Motor neuron (in vitro differentiated cells): ENCODE data around the gene TGM2. TPM values are rescaled to one million over a fixed set of nuclear protein-coding genes. Genes with fewer than 3 reads are reported as not detected.

Experiments used
- ATAC-seq, 8 experiments: fragments of 200-7000 bp; cut with Tn5 transposase; replicated peaks in 6 of 8; 2 replicates each; pipeline ENCODE4 v1.8.0; 2021; ENCODE audit warnings: mild to moderate bottlenecking in 8 of 8, moderate library complexity in 8 of 8
- H3K27ac ChIP-seq, 2 donors: fragments of 250-450 bp; sonication (Bioruptor Pico); 2 replicates each; pipeline ENCODE4 v1.9.0; 2021; ENCODE audit warnings: antibody characterized with exemption in 2 of 2, mild to moderate bottlenecking in 2 of 2, moderate library complexity in 1 of 2
- H3K4me1 ChIP-seq, 2 donors: fragments of 250-450 bp; sonication (Bioruptor Pico); replicated peaks in 1 of 2; 2 replicates each; pipeline ENCODE4 v1.6.1; 2021; ENCODE audit warnings: antibody characterized with exemption in 2 of 2, mild to moderate bottlenecking in 2 of 2, moderate library complexity in 1 of 2
- H3K4me3 ChIP-seq, 5 donors: fragments of 250-450 bp; sonication (Bioruptor Pico); 2 replicates each; pipeline ENCODE4 v1.9.0; 2021; ENCODE audit warnings: antibody characterized with exemption in 5 of 5, mild to moderate bottlenecking in 5 of 5, moderate library complexity in 4 of 5
- WGBS, 10 experiments: fragments of 450-650 bp; shearing (Covaris generic); methylation state at CpG; one replicate each; pipeline ENCODE4 v1.0.0; 2022; 5-methylcytosine and 5-hydroxymethylcytosine counted together
- in situ Hi-C, 9 experiments: fragments of 400-800 bp; cut with MboI; loops; one replicate each; pipeline ENCODE4 v1.15.0; 2021; ENCODE audit warnings: low sequenced_read_pairs in 9 of 9, low pct_unique_long_range_greater_than_20kb in 2 of 9; ENCODE audit not compliant: unreplicated experiment in 9 of 9
- total RNA-seq, 8 experiments: library from RNA; unstranded; fragments of 300-600 nt; gene quantifications; 2 replicates each; pipeline versions ENCODE4 v1.2.3 to v1.2.4, GENCODE V29; 2022

Gene TGM2
- total RNA-seq, 8 experiments from 2014 or later, result 0.05 to 7.1 (median 0.68) TPM

GRCh38 chr20:38150335-38151170 lies 14.5 kb downstream of the TGM2 start:
- ATAC-seq, result no peak
- in situ Hi-C loops, result no loop called here
- Histone ChIP-seq H3K4me1 (peaks cover 19 to 26% of the 10 kb centered on the region in 2 donors), H3K27ac (no peak overlapping the region), H3K4me3 (no peak overlapping the region)
- WGBS, 10 experiments, result 60 to 100% (median 100%) methylated on average over 1 to 4 of the region's 8 CpGs; no CpG with 5 or more reads in 5 of the 10 experiments

GRCh38 chr20:38148328-38149102 lies 16.6 kb downstream of the TGM2 start:
- peaks cover 14 to 27% of the 10 kb centered on the region in 2 donors for H3K4me1 ChIP-seq
- WGBS, 10 experiments, result 70 to 94% (median 90%) methylated on average over 2 to 4 of the region's 9 CpGs; no CpG with 5 or more reads in 3 of the 10 experiments
- ATAC-seq, result no peak
- no peak overlapping the region for H3K27ac ChIP-seq
- in situ Hi-C loops, result no loop called here
- no peak overlapping the region for H3K4me3 ChIP-seq

DNA sequence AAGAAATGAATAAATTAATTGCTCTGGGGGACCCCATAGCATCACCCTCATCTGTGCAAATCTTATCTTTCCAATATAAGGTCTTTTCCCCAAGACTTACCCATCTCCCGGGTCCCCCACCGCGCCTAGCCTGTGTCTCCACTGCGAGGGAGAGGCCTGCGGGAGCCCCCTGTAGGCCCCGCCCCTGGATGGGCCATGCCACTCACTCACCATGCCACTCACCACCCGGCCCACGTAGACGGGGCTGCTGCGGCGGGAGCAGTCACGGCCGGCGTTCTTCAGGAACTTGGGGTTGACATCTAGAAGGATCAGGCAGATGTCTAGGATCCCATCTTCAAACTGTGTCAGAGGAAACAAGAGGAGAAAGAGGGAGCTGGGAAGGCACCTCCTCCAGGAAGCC lies 17.3 kb downstream of the TGM2 start:
- Histone ChIP-seq H3K4me1 (peaks cover 17 to 33% of the 10 kb centered on the region in 2 donors), H3K4me3 (no peak overlapping the region), H3K27ac (no peak overlapping the region)
- WGBS, 10 experiments, result 81% methylated on average over 5 of the region's 14 CpGs; no CpG with 5 or more reads in 9 of the 10 experiments
- in situ Hi-C loops, result no loop called here
- no peak for ATAC-seq

GRCh38 chr20:38147163-38147562 lies 17.9 kb downstream of the TGM2 start:
- in situ Hi-C loops, result no loop called here
- Histone ChIP-seq H3K4me1 (peaks cover 16 to 30% of the 10 kb centered on the region in 2 donors), H3K4me3 (no peak overlapping the region), H3K27ac (no peak overlapping the region)
- peak in 3 of 8 experiments; percentile 3 to 40 (median 27) for ATAC-seq
- 60 to 77% methylated on average over 2 to 3 of the region's 9 CpGs; no CpG with 5 or more reads in 8 of the 10 experiments for WGBS, 10 experiments

- ATAC-seq, result no peak
- in situ Hi-C loops, result no loop called here
- Histone ChIP-seq H3K27ac (no peak overlapping the region), H3K4me3 (no peak overlapping the region), H3K4me1 (peaks cover 12 to 26% of the 10 kb centered on the region in 2 donors)
- WGBS, 10 experiments, result 77 to 100% (median 95%) methylated on average over 1 to 9 of the region's 20 CpGs; no CpG with 5 or more reads in 5 of the 10 experiments
Observed at GRCh38 chr20:38146628-38147027, 18.4 kb downstream of the TGM2 start.

DNA sequence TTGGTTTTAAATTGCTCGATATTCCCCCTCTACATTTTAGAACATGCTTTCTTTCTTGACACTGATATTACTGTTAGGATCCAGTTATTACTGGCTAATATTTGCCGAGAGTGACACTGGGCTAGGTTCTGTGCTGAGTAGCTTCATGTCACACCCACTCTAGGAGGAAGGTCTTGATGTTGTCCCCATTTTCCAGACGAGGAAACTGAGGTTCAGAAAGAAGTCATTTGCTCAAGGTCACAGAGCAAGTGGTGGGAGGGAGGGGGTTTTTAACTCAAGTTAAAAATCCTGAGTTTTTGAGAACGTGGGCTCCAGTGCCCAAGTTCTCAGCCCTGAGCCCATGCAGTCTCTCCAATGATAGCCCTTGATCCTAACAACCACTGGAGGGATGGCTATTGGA lies 18.9 kb downstream of the TGM2 start:
- H3K27ac ChIP-seq, result no peak overlapping the region
- in situ Hi-C loops, result no loop called here
- no peak overlapping the region for H3K4me3 ChIP-seq
- ATAC-seq, result no peak
- peaks cover 12 to 24% of the 10 kb centered on the region in 2 donors for H3K4me1 ChIP-seq
- WGBS, 10 experiments, result 60 to 100% (median 86%) methylated on average over 1 to 4 of the region's 4 CpGs

- 83 to 100% (median 93%) methylated on average over 1 to 4 of the region's 4 CpGs for WGBS, 10 experiments
- Histone ChIP-seq H3K27ac (no peak overlapping the region), H3K4me3 (no peak overlapping the region), H3K4me1 (peaks cover 12 to 24% of the 10 kb centered on the region in 2 donors)
- ATAC-seq, result no peak
- in situ Hi-C loops, result no loop called here
Observed at GRCh38 chr20:38145729-38146075, 19.4 kb downstream of the TGM2 start.

DNA sequence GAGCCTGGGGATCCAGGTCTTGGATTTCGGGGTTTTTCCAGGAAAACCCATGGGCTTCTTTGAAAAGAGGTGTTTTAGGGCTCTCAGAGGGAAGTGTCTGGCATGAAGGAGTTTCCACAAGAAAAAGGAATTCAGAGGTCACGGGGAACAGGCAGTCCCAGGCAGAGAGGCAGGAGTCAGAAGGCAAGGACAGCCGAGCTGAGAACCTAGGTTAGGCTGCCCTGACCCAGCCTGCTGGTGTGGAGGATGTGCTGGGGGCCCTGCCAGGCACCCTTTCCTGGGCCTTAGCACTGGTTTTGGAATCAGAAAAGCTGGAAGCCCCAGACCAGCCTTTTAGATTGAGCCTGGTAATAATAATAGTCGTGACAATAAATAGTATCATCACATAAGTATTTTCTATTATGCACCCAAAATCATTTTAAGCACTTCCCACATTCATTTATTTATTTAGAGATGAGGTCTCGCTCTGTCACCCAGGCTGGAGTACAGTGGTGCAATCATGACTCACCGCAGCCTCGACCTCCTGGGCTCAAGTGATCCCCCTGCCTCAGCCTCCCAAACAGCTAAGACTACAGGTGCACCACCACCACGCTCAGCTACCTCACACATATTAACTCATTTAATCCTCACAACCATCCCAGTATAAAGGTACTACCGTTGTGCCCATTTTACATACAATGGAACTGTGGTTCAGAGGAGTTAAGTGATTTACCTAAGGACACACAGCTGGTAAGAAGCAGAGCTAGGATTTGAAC lies 19.9 kb downstream of the TGM2 start:
- WGBS, 10 experiments, result 42 to 100% (median 85%) methylated on average over 2 to 9 of the region's 9 CpGs; no CpG with 5 or more reads in 2 of the 10 experiments
- ATAC-seq, result no peak
- peaks cover 12 to 24% of the 10 kb centered on the region in 2 donors for H3K4me1 ChIP-seq
- H3K4me3 ChIP-seq, result no peak overlapping the region
- no peak overlapping the region for H3K27ac ChIP-seq
- in situ Hi-C loops, result no loop called here

- in situ Hi-C loops, result no loop called here
- Histone ChIP-seq H3K4me1 (peaks cover 12 to 24% of the 10 kb centered on the region in 2 donors), H3K27ac (no peak overlapping the region), H3K4me3 (no peak overlapping the region)
- WGBS, 10 experiments, result 81 to 100% (median 83%) methylated on average over 1 to 2 of the region's 5 CpGs; no CpG with 5 or more reads in 7 of the 10 experiments
- ATAC-seq, result no peak
Observed at GRCh38 chr20:38144598-38144973, 20.5 kb downstream of the TGM2 start.

DNA sequence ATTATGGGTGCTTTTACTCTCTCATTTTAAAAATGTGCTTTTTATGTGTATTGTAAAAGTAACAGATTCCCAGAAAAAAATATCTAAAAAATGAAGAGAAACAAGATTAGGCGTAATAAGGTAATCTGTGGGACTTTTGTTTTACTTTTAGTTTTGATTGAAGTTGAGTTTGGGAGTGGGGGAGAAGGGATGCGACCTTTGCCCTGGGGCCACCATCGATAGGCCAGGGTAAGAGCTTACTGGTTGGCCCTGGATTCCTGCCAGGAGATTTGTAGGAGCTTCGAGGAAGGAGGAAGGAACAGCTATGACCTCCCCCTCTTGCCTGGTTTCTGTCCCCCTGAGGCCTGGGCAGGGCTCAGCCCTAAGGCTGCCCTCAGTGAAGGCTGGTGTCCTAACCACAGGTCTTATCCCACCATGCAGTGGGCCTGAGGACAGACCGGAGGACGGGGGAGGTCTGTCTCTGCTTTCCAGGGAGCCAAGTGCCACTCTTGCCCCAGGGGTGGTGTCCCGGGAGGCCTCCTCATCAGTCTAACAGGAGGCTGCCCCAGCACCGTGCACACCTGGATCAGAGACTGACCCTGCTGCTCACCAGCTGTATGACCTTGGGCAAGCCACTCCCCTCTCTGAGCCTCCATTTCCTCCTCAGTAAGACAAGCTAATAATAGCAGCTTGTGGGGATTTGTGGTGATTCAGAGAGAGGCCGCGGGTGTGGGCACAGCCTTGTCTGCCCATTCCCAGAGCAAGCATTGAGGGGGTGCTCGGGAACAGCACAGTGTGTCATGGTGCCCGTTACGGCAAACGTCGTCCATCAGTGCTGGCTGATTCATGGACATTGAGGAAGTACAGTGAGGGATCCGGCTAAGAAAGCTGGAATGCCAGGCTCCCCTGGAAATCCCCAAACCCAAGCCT lies 21.2 kb downstream of the TGM2 start:
- H3K4me1 ChIP-seq, result peaks cover 12 to 24% of the 10 kb centered on the region in 2 donors
- peak overlapping the region in 1 of 2 donors; percentile 24 for H3K27ac ChIP-seq
- in situ Hi-C loops, result no loop called here
- H3K4me3 ChIP-seq, result no peak overlapping the region
- peak in 4 of 8 experiments; percentile 24 to 79 (median 40) for ATAC-seq
- 23 to 100% (median 76%) methylated on average over 1 to 10 of the region's 16 CpGs for WGBS, 10 experiments

GRCh38 chr20:38143238-38143645 lies 21.8 kb downstream of the TGM2 start:
- H3K27ac ChIP-seq, result no peak overlapping the region
- peaks cover 12 to 24% of the 10 kb centered on the region in 2 donors for H3K4me1 ChIP-seq
- 40 to 90% (median 73%) methylated on average over 2 to 7 of the region's 10 CpGs; no CpG with 5 or more reads in 1 of the 10 experiments for WGBS, 10 experiments
- no peak overlapping the region for H3K4me3 ChIP-seq
- in situ Hi-C loops, result no loop called here
- ATAC-seq, result peak in 4 of 8 experiments; percentile 32 to 46 (median 38)
